ENCODE data around the gene OR1S2.
"Not testable (repeated sequence)": the region's sequence is repeated elsewhere in the genome, so short reads cannot be mapped to it uniquely, and the experiment has no call there.

Gene OR1S2, protein sequence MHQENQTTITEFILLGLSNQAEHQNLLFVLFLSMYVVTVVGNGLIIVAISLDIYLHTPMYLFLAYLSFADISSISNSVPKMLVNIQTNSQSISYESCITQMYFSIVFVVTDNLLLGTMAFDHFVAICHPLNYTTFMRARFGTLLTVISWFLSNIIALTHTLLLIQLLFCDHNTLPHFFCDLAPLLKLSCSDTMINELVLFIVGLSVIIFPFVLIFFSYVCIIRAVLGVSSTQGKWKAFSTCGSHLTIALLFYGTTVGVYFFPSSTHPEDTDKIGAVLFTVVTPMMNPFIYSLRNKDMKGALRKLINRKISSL

DNA sequence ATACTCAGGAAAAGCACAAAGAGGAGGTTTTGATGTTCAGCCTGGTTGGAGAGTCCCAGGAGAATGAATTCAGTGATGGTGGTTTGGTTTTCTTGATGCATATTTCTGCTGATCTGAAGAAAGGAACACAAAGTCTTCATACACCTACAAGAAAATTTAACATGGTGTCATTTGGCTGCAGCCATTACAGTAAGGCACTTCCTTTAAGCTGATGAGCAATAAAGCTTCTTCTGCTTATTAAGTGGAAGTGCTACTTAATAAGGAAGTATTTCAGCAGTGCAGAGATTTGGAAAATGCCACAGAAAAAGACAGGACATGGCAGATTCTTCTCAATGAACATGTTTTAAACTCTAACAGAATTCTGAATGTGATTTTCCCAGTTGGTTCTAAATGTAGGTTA is at the start of gene OR1S2:
TSS of gene OR1S2 (minus strand) at position 101 of the 400 bp plus-strand sequence. CDS start at position 101, 0 bp downstream.
- DNase-seq: no peak

DNA sequence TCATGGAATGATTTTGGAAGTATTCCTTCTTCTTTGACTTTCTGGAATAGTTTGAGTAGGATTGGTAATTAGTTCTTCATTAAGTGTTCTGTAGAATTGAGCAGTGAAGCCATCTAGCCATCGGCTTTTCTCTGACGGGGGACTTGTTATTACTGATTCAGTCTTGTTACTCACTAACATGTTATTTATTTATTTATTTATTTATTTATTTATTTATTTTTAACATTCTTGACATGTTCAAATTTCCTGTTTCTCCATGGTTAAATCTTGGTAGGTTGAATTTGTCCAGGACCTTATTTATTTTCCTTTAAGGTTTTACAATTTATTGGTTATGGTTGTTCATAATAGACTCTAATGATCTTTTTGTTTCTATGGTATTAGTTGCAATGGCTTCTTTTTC is 40.0 kb upstream of the OR1S2 start:
- DNase-seq: no peak

DNA sequence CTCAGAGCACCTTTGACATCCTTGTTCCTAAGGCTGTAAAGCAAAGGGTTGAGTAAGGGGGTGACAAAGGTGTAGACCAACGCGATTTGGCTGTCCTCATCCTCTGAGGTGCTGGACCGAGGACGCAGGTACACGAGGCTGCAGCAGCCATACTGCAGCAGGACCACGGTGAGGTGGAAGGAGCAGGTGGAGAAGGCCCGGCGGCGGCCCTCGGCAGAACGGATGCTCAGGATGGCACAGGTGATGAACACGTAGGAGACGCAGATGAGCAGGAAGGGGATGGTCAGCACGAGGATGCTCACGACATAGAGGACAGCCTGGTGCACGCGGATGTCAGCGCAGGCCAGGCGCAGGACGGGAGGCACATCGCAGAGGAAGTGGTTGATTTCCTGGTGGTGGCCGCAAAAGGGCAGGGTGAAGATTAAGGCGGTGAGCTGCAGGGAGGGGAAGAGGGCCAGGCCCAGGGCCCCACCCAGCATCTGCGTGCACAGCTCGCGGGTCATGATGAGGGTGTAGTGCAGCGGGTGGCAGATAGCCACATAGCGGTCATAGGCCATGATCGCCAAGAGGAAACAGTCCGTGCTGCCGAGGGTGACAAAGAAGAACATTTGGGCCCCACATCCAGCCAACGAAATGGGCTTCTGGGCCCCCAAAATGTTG is 24.1 kb upstream of the OR1S2 start:
- DNase-seq: no peak

DNA sequence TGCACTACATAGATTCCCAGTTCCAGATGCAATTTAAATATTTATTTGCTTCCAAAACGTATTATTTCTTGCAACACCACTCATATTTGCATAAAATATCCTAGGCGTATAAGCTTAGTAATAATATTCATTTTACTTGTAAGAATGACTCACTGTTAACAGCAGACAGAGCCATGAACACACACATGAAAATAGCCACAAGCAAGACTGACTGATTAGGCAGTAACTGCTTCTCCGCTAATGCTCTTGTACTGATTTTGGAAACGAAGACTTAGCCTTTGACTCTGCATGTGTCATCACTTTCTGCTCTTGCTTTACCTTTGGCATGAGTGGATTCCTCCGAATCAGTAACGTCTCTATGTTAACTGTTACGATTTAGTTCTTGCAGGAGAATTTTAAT is 18.8 kb upstream of the OR1S2 start:
- DNase-seq: no peak

DNA sequence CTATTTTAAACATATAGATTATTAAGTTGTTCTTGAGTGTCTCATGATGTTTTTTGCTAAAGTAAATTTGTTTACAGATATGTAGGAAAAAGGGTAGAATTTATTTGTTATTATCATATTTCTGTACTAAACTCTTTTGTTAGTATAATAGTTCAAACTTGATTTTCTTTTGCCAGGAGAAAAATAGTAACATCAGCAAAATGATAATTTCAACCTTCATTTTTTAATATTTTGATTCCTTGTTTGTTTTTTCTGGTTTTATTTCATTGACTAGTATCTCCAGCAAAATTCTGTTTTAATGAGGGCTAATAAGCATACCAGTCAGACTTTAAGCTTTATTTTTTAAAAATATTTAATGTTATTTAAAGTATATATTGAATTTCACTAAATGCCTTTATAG is 12.5 kb upstream of the OR1S2 start:
- no peak for DNase-seq

DNA sequence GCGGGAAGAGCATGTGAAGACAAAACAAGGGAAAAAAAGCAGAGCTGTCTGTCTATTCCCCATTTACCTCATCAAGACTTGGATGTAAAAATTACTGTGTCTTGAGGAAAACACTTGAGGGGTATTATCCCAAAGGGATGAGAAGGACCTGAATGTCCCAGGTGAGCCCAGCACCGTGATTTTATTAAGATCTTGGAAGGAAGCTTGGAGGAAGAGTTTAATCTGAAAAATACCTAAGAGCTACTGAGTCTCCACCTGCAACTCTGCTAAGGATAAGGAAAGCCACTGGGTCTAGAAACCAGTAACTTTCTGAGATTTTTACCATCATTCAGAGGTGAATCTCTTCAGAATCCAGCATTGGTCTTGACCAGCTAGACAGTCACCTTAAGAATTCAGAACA is 8.5 kb upstream of the OR1S2 start, which contains the start of gene OR1S1:
TSS of gene OR1S1 (plus strand) at position 301 of the 400 bp plus-strand sequence.
- DNase-seq: not testable (repeated sequence)

DNA sequence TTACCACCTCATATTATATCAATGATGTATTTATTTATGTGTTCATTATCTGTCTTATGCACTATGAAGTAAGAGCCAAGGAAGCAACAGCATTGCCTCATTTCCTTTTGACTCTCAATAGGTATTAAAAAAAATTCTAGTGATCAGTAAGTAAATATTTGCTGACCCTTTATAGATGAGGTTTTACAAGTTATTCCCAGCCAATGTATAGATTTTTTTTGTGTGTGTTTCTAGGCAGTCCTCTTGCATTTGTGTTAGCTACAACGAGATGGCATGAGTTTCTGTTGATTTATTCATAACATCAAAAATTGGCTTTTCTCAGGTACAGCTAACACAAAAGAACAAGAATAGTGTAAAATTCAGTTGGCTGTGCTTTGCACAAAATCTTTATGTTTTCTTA is 4.7 kb downstream of the OR1S2 start:
- DNase-seq: no peak

DNA sequence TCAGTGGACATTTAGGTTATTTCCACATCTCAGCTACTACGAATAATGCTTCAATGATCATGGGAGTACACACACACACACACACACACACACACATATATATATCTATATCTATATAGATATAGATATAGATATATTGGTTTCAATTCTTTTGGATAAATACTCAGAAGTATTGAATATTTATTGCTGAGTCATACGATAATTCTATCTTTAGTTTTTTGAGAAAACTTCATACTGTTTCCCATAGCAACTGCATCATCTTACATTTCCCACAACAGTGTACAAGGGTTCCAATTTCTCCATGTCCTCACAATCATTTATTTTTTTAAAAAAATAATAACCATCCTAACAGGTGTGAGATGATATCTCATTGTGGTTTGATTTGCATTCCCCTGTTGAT is 8.0 kb downstream of the OR1S2 start:
- DNase-seq: no peak

DNA sequence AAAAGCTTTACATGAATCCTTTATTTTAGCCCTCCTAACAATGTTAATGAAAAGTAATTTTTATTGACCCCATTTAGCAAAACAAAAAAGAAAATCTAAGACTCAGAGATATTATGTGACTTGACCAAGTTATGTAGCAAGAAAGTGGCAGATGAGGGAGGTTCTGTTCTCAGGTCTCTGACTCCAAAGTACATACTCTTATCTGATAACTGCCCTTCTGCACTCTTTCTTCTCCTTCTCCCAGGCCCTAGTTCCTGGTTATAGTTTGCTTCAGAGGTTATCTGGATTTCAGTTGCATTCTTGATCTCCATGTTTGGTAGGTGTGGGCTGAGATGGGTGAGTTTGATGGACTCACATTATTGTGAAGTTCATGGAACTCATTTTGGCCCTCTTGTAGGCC is 10.6 kb downstream of the OR1S2 start:
- no peak for DNase-seq

DNA sequence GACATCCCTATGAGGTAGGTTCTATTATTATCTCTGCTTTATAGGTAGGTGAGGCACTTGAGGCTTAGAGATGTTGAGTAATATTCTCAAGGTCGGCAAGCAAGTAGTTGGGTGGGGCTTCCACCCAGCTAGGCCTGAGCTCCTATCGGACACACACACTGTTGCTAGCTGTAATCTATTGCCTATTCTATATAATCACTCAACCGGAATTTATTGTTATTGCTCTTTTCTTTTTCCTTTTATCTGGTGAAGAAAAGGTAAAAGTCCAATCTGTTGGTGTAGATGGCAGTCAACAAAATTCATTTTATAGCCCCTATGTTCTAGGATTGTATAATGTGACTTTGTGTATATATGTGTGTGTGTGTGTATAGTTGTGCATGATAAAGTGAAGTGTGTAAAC is 11.7 kb downstream of the OR1S2 start:
- no peak for DNase-seq

DNA sequence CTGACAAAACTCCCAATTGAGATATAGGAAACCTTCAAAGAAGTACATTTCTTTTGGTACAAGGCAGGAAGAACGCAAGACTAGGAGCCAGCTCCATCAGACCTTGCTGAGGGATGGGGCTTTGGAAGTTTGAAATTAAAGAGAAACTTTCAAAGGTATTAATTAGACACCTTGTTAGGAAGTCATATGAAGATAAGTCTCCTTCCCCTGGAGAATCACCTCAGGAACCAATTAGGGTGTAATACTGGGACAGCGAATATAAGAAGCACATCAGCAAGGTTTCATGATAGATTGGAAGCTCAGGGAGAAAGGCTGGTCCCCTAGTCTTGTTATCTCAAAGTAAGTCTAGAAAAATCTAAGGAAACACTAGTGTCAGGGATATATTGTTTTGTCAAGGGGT is 15.2 kb downstream of the OR1S2 start, which contains the start of gene OR9Q2:
TSS of gene OR9Q2 (plus strand) at position 301 of the 400 bp plus-strand sequence. CDS start 1,421 bp downstream, outside the sequence.
- no peak for DNase-seq

DNA sequence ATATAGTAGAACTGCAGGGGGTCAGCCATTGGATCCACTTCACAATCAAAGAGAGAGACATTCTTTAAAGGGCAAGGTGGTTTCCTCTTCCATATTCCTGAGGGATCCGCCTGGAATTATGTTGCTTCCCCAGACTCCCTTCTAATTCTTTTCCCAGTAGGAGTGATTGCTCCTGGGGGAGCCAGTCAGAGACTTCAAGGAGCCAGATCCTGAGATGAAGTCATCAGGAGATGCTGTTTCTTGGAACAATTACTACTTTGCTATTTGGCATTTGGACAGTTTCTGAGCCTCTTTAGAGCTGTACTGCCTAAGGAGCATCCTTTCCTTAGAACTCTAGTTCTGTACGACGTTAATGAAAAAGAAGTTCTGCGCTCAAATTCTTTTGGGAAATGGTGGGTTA is 17.0 kb downstream of the OR1S2 start:
- DNase-seq: no peak

DNA sequence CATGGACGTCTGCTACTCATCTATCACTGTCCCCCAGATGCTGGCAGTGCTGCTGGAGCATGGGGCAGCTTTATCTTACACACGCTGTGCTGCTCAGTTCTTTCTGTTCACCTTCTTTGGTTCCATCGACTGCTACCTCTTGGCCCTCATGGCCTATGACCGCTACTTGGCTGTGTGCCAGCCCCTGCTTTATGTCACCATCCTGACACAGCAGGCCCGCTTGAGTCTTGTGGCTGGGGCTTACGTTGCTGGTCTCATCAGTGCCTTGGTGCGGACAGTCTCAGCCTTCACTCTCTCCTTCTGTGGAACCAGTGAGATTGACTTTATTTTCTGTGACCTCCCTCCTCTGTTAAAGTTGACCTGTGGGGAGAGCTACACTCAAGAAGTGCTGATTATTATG is 24.3 kb downstream of the OR1S2 start:
- DNase-seq: no peak

DNA sequence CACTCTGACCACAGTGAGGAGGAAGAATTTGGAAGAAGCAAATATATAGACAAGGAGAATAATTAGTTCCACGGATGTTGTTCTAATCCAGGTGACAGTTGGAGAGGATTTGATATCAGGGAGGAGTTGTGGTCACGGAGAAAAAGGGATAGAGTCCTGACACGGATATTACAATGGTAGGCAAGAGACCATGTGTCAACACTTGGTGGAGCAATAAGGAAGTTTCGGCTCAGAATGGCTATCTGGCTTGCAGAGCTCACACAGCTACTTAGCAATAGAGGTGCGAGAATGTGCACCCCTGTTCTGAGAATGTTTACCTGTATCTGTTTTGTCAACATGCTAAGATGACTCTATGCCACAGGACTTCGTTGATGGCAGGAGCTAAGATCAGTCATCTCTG is 25.5 kb downstream of the OR1S2 start:
- DNase-seq: no peak

DNA sequence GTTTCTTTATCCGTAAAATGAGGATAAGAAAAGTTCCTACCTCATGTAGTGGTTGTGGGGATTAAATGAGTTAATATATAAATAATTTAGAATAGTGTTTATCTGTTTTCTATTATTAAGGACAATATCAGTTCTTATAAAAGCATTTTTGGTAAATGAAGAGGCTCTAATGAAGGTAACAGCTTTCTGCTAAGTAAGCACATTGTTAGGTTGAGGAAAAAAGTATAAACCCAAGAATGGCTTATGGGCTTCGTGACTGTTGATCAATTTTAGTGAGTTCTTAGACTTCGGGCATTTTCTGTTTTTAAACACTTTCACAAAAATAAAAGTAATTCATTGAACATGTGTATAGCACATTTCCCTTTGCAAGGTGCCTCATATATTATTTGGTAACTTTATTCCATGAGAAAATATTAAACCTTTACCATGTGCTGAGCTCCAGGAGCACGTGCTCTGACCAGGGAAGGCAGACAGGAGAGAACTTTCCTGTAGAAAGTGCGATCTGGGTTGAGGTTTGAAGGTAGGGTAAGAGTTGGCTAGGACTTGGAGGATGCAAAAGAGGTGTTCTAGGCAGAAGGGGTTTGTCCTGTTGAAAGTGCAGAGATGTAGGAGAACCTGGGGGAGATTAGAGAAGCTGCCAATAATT is 26.4 kb downstream of the OR1S2 start:
- DNase-seq: no peak

DNA sequence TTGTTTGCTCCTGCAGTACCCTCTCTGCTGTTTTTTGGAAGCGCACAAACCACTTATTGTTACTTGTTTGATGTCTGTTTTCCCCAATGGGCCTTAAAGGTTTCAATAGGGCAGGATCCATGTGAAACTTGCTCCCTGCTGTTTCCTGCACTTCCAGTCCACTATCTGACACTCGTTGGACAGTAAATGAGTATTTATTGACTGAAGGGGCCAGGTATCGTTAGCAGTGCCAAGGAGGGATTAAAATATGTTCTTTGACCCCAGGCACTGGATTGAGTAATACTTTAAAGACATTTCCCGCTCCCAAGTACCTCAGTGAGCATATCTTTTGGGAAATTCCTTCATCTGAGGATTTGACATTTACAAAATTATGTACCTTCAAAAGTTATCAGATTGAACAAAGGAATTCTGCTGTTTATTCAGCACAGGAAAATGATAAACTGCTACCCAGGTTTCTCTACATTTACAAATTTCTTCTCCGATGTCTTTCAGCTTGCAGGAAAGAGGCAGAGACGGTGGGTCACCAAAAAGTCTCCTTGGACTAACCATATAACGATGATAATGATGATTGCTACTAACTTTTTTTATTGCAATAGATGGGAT is 38.3 kb downstream of the OR1S2 start:
- no peak for DNase-seq

DNA sequence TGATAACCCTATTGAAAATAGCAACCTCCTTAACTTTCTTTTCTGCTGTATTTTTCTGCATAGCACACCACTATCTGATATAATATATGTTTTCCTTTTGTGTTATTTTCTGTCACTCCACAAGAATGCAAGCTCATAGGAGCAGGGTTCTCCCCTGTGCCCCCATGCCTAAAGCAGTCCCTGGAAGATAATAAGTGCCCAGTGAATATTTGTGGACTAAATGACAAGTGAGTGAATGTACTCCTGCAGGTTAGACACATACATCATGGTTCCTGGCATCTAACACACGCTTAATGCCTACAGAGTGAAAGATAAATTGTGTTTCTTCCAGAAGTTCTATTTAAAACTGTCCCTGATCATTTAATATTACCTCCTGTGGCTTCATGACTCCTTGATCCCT is 39.0 kb downstream of the OR1S2 start:
- no peak for DNase-seq

DNA sequence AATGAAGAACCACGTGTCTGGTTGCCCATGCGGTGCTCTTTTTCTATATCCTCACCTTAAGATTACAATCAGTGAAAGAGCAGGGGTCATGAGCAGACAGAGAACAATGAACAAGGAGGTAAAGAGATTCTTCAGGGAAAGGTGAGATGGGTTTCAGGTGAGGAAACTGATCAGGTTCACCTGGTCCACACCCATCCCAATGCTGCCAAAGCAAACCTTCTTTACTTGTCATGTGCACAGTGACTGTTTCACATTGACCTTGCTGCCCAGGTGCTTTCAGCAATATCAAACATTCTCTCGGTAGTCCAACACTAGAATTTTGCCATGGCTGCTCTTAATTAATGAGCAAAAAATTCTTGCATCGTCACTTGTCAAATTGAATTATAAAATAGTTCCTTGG is 39.6 kb downstream of the OR1S2 start:
- no peak for DNase-seq
